Measurements from ENCODE around the gene ACSBG1.

The ACSBG1 gene

GRCh38 chr15:78213425-78213750 lies 21.0 kb downstream of the ACSBG1 start:
- Mint-ChIP-seq H3K9me3 (no peaks in the 10 kb centered on the region), H3K27me3 (ENCODE audit: low read depth, poor library complexity) (peaks cover 13% of the 10 kb centered on the region), H3K4me3 (no peak overlapping the region), H3K4me1 (peaks cover 60% of the 10 kb centered on the region), H3K27ac (no peak overlapping the region), H3K36me3 (ENCODE audit: low read depth) (no peaks in the 10 kb centered on the region)
- TF ChIP-seq CTCF (IDR thresholded peaks at IDR 0.05): no peak
- DNase-seq: no peak

DNA sequence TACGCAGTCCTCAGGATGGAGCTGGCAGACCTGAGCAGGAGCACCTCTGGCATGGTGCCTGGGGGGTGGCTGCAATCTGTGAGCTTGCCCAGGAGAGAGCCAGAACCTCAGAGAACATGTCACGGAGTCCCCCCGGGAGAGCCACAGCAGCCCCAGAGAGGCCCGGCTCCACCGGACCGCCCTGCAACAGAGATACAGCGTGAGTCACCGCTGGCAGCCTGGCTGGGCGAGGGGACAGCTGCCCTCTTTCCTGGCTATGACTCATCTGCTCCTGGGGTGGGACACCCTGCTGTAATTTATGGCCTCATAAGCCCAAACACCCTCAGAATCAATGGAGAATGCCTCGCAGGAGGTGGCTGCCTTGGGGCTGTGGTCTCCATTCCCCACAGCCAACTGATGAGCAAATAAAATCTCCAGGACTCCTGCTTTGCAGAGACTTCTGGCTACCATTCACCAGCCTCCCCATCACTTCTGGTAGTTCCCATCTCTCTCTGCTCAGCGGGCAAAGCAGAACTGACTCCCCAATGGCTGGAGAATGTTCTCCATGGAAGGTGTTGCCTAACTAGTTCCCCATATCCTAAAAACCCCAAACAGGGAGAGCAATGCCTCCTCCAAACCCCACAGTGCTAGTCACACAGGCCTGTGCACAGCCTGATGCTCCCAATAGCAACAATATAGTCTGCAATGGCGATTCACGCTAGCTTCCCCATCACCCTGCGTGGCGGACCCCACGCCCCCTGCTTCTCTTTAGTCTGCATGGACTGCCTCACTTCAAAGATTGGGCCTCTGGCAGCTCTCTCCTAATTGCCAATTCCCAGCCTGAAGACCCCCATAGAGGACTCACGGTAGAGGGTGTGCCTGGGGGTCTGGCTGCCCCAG lies 21.6 kb downstream of the ACSBG1 start:
- H3K4me3 Mint-ChIP-seq: peak overlapping the region; percentile 10
- no peaks in the 10 kb centered on the region for H3K9me3 Mint-ChIP-seq
- H3K4me1 Mint-ChIP-seq: peaks cover 60% of the 10 kb centered on the region
- H3K27ac Mint-ChIP-seq: no peak overlapping the region
- peak; percentile 28 for DNase-seq
- no peaks in the 10 kb centered on the region for H3K36me3 Mint-ChIP-seq (ENCODE audit: low read depth)
- peaks cover 13% of the 10 kb centered on the region for H3K27me3 Mint-ChIP-seq (ENCODE audit: low read depth, poor library complexity)
- TF ChIP-seq CTCF (IDR thresholded peaks at IDR 0.05): no peak

DNA sequence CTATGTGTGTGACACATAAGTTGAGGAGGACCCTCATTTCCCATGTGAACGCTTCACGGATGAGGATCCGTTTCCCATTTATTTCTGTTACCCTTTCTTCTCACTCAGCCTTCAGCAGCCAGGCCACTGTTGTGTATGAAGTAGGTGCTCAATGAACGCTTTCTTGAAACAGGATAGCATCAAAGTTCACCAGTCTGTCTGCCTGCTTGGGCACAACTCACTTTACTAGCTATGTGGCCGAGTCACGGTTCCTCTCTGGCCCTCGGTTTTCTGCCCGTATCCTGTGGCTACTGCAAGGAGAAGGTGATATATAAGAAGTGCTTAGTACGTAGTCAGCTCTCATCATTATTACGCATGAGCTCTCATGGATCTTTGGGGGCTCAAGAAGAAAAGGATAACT lies 22.4 kb downstream of the ACSBG1 start:
- H3K4me1 Mint-ChIP-seq: peaks cover 67% of the 10 kb centered on the region
- no peak for DNase-seq
- TF ChIP-seq CTCF (IDR thresholded peaks at IDR 0.05): no peak
- H3K4me3 Mint-ChIP-seq: peak overlapping the region; percentile 10
- H3K36me3 Mint-ChIP-seq (ENCODE audit: low read depth): no peaks in the 10 kb centered on the region
- no peaks in the 10 kb centered on the region for H3K9me3 Mint-ChIP-seq
- H3K27ac Mint-ChIP-seq: no peak overlapping the region
- peaks cover 13% of the 10 kb centered on the region for H3K27me3 Mint-ChIP-seq (ENCODE audit: low read depth, poor library complexity)

- Mint-ChIP-seq H3K27ac (peak overlapping the region; percentile 51), H3K4me1 (peaks cover 73% of the 10 kb centered on the region), H3K9me3 (no peaks in the 10 kb centered on the region)
These were observed 23.0 kb downstream of the ACSBG1 start for GRCh38 chr15:78211189-78211921.

DNA sequence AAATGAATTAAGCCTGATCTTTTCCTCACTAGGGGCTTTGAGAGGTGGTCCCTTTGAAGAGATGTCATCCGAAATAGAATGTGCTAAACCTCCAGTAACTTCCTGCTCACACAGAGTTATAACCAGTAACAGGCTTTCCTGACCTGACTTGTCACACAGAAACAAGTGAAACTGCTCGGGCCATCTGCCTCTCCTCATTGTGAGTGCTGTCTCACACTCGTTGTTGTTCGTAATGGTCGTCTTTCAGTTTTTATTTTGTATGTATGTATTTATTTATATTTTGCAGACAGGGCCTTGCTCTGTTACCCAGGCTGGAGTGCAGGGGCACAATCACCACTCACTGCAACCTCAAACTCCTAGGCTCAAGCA lies 24.0 kb downstream of the ACSBG1 start:
- no peak for TF ChIP-seq CTCF (IDR thresholded peaks at IDR 0.05)
- H3K4me3 Mint-ChIP-seq: no peak overlapping the region
- peaks cover 71% of the 10 kb centered on the region for H3K4me1 Mint-ChIP-seq
- peak overlapping the region; percentile 43 for H3K27ac Mint-ChIP-seq
- no peaks in the 10 kb centered on the region for H3K9me3 Mint-ChIP-seq
- DNase-seq: no peak
- H3K27me3 Mint-ChIP-seq (ENCODE audit: low read depth, poor library complexity): peaks cover 17% of the 10 kb centered on the region
- no peaks in the 10 kb centered on the region for H3K36me3 Mint-ChIP-seq (ENCODE audit: low read depth)

More at GRCh38 chr15:78211189-78211921, 23.0 kb downstream of the ACSBG1 start:
- Mint-ChIP-seq H3K27me3 (ENCODE audit: low read depth, poor library complexity) (peaks cover 17% of the 10 kb centered on the region), H3K36me3 (ENCODE audit: low read depth) (no peaks in the 10 kb centered on the region), H3K4me3 (no peak overlapping the region)
- DNase-seq: no peak
- TF ChIP-seq CTCF (IDR thresholded peaks at IDR 0.05): no peak
